ENCODE data around the gene MVB12B. TPM values are rescaled to one million over a fixed set of nuclear protein-coding genes. Genes with fewer than 3 reads are reported as not detected.

Gene MVB12B
- polyA plus RNA-seq, 1 donor, result 13.4 TPM

- Histone ChIP-seq H3K9me3 (ENCODE audit: control insufficient read depth, low read depth, low read length) (no peaks in the 10 kb centered on the region), H3K36me3 (ENCODE audit: control insufficient read depth, insufficient read depth, low read length) (peaks cover 33% of the 10 kb centered on the region), H3K4me1 (ENCODE audit: control insufficient read depth, insufficient read depth, low read length) (no peaks in the 10 kb centered on the region), H3K4me3 (ENCODE audit: low read length) (no peak overlapping the region), H3K27me3 (ENCODE audit: control insufficient read depth, insufficient read depth, low read length) (no peaks in the 10 kb centered on the region), H3K27ac (ENCODE audit: low read length) (no peak overlapping the region)
- DNase-seq, result no peak
- 100% methylated on average over 2 of the region's 8 CpGs for WGBS (ENCODE audit: insufficient coverage, low lambda C conversion rate)
Observed at GRCh38 chr9:126429190-126429589, 102.6 kb downstream of the MVB12B start.

- Histone ChIP-seq H3K27ac (ENCODE audit: low read length) (no peak overlapping the region), H3K27me3 (ENCODE audit: control insufficient read depth, insufficient read depth, low read length) (no peaks in the 10 kb centered on the region), H3K36me3 (ENCODE audit: control insufficient read depth, insufficient read depth, low read length) (peaks cover 27% of the 10 kb centered on the region), H3K4me3 (ENCODE audit: low read length) (no peak overlapping the region), H3K9me3 (ENCODE audit: control insufficient read depth, low read depth, low read length) (no peaks in the 10 kb centered on the region), H3K4me1 (ENCODE audit: control insufficient read depth, insufficient read depth, low read length) (no peaks in the 10 kb centered on the region)
- WGBS (ENCODE audit: insufficient coverage, low lambda C conversion rate), result no CpG with 5 or more reads among the region's 6 CpGs
- no peak for DNase-seq
Observed at GRCh38 chr9:126430124-126430523, 103.5 kb downstream of the MVB12B start.

- H3K4me1 ChIP-seq (ENCODE audit: control insufficient read depth, insufficient read depth, low read length), result no peaks in the 10 kb centered on the region
- H3K9me3 ChIP-seq (ENCODE audit: control insufficient read depth, low read depth, low read length), result no peaks in the 10 kb centered on the region
- no peak for DNase-seq
- H3K27ac ChIP-seq (ENCODE audit: low read length), result no peak overlapping the region
- H3K36me3 ChIP-seq (ENCODE audit: control insufficient read depth, insufficient read depth, low read length), result peaks cover 22% of the 10 kb centered on the region
- no peak overlapping the region for H3K4me3 ChIP-seq (ENCODE audit: low read length)
- H3K27me3 ChIP-seq (ENCODE audit: control insufficient read depth, insufficient read depth, low read length), result no peaks in the 10 kb centered on the region
- 92% methylated on average over 2 of the region's 11 CpGs for WGBS (ENCODE audit: insufficient coverage, low lambda C conversion rate)
Observed at GRCh38 chr9:126431077-126431742, 104.6 kb downstream of the MVB12B start.

GRCh38 chr9:126432659-126433058 lies 106.0 kb downstream of the MVB12B start:
- DNase-seq, result no peak
- H3K27ac ChIP-seq (ENCODE audit: low read length), result no peak overlapping the region
- no CpG with 5 or more reads among the region's 7 CpGs for WGBS (ENCODE audit: insufficient coverage, low lambda C conversion rate)
- H3K4me3 ChIP-seq (ENCODE audit: low read length), result no peak overlapping the region
- H3K9me3 ChIP-seq (ENCODE audit: control insufficient read depth, low read depth, low read length), result no peaks in the 10 kb centered on the region
- H3K36me3 ChIP-seq (ENCODE audit: control insufficient read depth, insufficient read depth, low read length), result peaks cover 22% of the 10 kb centered on the region
- no peaks in the 10 kb centered on the region for H3K27me3 ChIP-seq (ENCODE audit: control insufficient read depth, insufficient read depth, low read length)
- H3K4me1 ChIP-seq (ENCODE audit: control insufficient read depth, insufficient read depth, low read length), result no peaks in the 10 kb centered on the region

- no peaks in the 10 kb centered on the region for H3K4me1 ChIP-seq (ENCODE audit: control insufficient read depth, insufficient read depth, low read length)
- DNase-seq, result no peak
- H3K4me3 ChIP-seq (ENCODE audit: low read length), result no peak overlapping the region
- H3K9me3 ChIP-seq (ENCODE audit: control insufficient read depth, low read depth, low read length), result no peaks in the 10 kb centered on the region
- WGBS (ENCODE audit: insufficient coverage, low lambda C conversion rate), result no CpG with 5 or more reads among the region's 2 CpGs
- no peaks in the 10 kb centered on the region for H3K27me3 ChIP-seq (ENCODE audit: control insufficient read depth, insufficient read depth, low read length)
- peaks cover 15% of the 10 kb centered on the region for H3K36me3 ChIP-seq (ENCODE audit: control insufficient read depth, insufficient read depth, low read length)
- no peak overlapping the region for H3K27ac ChIP-seq (ENCODE audit: low read length)
Observed at GRCh38 chr9:126435105-126435504, 108.5 kb downstream of the MVB12B start.

- Histone ChIP-seq H3K27ac (ENCODE audit: low read length) (no peak overlapping the region), H3K27me3 (ENCODE audit: control insufficient read depth, insufficient read depth, low read length) (no peaks in the 10 kb centered on the region), H3K4me3 (ENCODE audit: low read length) (no peak overlapping the region), H3K4me1 (ENCODE audit: control insufficient read depth, insufficient read depth, low read length) (no peaks in the 10 kb centered on the region), H3K36me3 (ENCODE audit: control insufficient read depth, insufficient read depth, low read length) (peaks cover 16% of the 10 kb centered on the region), H3K9me3 (ENCODE audit: control insufficient read depth, low read depth, low read length) (no peaks in the 10 kb centered on the region)
- DNase-seq, result no peak
- no CpG with 5 or more reads among the region's 8 CpGs for WGBS (ENCODE audit: insufficient coverage, low lambda C conversion rate)
Observed at GRCh38 chr9:126435626-126436025, 109.0 kb downstream of the MVB12B start.

GRCh38 chr9:126436545-126437267 lies 110.1 kb downstream of the MVB12B start:
- Histone ChIP-seq H3K4me3 (ENCODE audit: low read length) (no peak overlapping the region), H3K27me3 (ENCODE audit: control insufficient read depth, insufficient read depth, low read length) (no peaks in the 10 kb centered on the region), H3K36me3 (ENCODE audit: control insufficient read depth, insufficient read depth, low read length) (peaks cover 12% of the 10 kb centered on the region), H3K9me3 (ENCODE audit: control insufficient read depth, low read depth, low read length) (no peaks in the 10 kb centered on the region), H3K4me1 (ENCODE audit: control insufficient read depth, insufficient read depth, low read length) (no peaks in the 10 kb centered on the region), H3K27ac (ENCODE audit: low read length) (no peak overlapping the region)
- WGBS (ENCODE audit: insufficient coverage, low lambda C conversion rate), result 100% methylated on average over 1 of the region's 6 CpGs
- no peak for DNase-seq

- Histone ChIP-seq H3K9me3 (ENCODE audit: control insufficient read depth, low read depth, low read length) (no peaks in the 10 kb centered on the region), H3K36me3 (ENCODE audit: control insufficient read depth, insufficient read depth, low read length) (peaks cover 12% of the 10 kb centered on the region), H3K4me1 (ENCODE audit: control insufficient read depth, insufficient read depth, low read length) (no peaks in the 10 kb centered on the region), H3K27me3 (ENCODE audit: control insufficient read depth, insufficient read depth, low read length) (no peaks in the 10 kb centered on the region), H3K4me3 (ENCODE audit: low read length) (no peak overlapping the region), H3K27ac (ENCODE audit: low read length) (no peak overlapping the region)
- DNase-seq, result no peak
- 92% methylated on average over 2 of the region's 6 CpGs for WGBS (ENCODE audit: insufficient coverage, low lambda C conversion rate)
Observed at GRCh38 chr9:126437268-126437666, 110.6 kb downstream of the MVB12B start.

- Histone ChIP-seq H3K36me3 (ENCODE audit: control insufficient read depth, insufficient read depth, low read length) (peaks cover 12% of the 10 kb centered on the region), H3K4me3 (ENCODE audit: low read length) (no peak overlapping the region), H3K27me3 (ENCODE audit: control insufficient read depth, insufficient read depth, low read length) (no peaks in the 10 kb centered on the region), H3K27ac (ENCODE audit: low read length) (no peak overlapping the region), H3K9me3 (ENCODE audit: control insufficient read depth, low read depth, low read length) (no peaks in the 10 kb centered on the region), H3K4me1 (ENCODE audit: control insufficient read depth, insufficient read depth, low read length) (no peaks in the 10 kb centered on the region)
- WGBS (ENCODE audit: insufficient coverage, low lambda C conversion rate), result no CpG with 5 or more reads among the region's 2 CpGs
- DNase-seq, result no peak
Observed at GRCh38 chr9:126437701-126438100, 111.1 kb downstream of the MVB12B start.

GRCh38 chr9:126438741-126439401 lies 112.2 kb downstream of the MVB12B start:
- 77% methylated on average over 3 of the region's 13 CpGs for WGBS (ENCODE audit: insufficient coverage, low lambda C conversion rate)
- Histone ChIP-seq H3K9me3 (ENCODE audit: control insufficient read depth, low read depth, low read length) (no peaks in the 10 kb centered on the region), H3K27ac (ENCODE audit: low read length) (no peak overlapping the region), H3K36me3 (ENCODE audit: control insufficient read depth, insufficient read depth, low read length) (peaks cover 4% of the 10 kb centered on the region), H3K4me3 (ENCODE audit: low read length) (no peak overlapping the region), H3K4me1 (ENCODE audit: control insufficient read depth, insufficient read depth, low read length) (no peaks in the 10 kb centered on the region), H3K27me3 (ENCODE audit: control insufficient read depth, insufficient read depth, low read length) (no peaks in the 10 kb centered on the region)
- DNase-seq, result no peak

Data from large intestine (tissue), 3 donors.